NOMO-1 treated with dmso at 0.1 percent for 144 hours (cell line): ENCODE results near the gene MED26.
"Not testable (repeated sequence)": the region's sequence is repeated elsewhere in the genome, so short reads cannot be mapped to it uniquely, and the experiment has no call there.

Source experiments
- DNase-seq: peaks from one replicate; lab custom pipeline; 2025; ENCODE audit not compliant: unreplicated experiment; lab: John Stamatoyannopoulos, UW

MED26 gene

GRCh38 chr19:16628183-16628983 lies at the start of gene MED26:
Gene MED26, minus strand, starts transcription at chr19:16628204. Its CDS starts 261 bp downstream, at chr19:16627943.
- peak; percentile 89 for DNase-seq

- no peak for DNase-seq
These were observed 49.1 kb upstream of the MED26 start for GRCh38 chr19:16677055-16677454.

- DNase-seq, result no peak
These were observed 48.2 kb upstream of the MED26 start for GRCh38 chr19:16676101-16676798.

GRCh38 chr19:16673839-16674238 lies 45.8 kb upstream of the MED26 start:
- not testable (repeated sequence) for DNase-seq

- no peak for DNase-seq
These were observed 45.2 kb upstream of the MED26 start for GRCh38 chr19:16673231-16673630.

GRCh38 chr19:16671652-16672274 lies 43.8 kb upstream of the MED26 start:
- DNase-seq, result no peak

DNA sequence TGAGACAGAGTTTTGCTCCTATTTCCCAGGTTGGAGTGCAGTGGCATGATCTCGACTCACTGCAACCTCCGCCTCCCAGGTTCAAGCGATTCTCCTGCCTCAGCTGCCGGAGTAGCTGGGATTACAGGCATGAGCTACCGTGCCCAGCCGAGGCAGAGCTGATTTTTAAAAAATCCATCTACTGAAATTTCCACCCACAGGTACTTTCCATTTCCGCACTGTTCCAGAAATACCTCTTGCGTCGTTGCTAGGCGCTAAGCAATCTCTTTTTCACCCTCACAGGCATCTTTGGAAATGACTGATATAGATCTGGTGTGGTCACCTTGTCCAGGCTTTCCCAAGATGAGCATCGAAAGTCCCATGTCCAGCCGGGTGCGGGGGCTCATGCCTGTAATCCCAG lies 42.3 kb upstream of the MED26 start:
- no peak for DNase-seq

DNA sequence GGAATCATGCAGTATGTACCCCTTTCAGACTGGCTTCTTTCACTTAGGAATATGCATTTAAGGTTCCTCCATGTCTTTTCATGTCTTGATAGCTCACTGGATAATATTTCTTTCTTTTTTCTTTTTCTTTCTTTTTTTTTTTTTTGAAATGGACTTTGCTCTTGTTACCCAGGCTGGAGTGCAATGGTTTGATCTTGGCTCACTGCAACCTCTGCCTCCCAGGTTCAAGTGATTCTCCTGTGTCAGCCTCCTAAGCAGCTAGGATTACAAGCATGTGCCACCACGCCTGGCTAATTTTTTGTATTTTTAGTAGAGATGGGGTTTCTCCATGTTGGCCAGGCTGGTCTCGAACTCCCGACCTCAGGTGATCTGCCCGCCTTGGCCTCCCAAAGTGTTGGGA lies 40.7 kb upstream of the MED26 start:
- DNase-seq, result not testable (repeated sequence)

GRCh38 chr19:16668176-16668575 lies 40.2 kb upstream of the MED26 start:
- no peak for DNase-seq

DNA sequence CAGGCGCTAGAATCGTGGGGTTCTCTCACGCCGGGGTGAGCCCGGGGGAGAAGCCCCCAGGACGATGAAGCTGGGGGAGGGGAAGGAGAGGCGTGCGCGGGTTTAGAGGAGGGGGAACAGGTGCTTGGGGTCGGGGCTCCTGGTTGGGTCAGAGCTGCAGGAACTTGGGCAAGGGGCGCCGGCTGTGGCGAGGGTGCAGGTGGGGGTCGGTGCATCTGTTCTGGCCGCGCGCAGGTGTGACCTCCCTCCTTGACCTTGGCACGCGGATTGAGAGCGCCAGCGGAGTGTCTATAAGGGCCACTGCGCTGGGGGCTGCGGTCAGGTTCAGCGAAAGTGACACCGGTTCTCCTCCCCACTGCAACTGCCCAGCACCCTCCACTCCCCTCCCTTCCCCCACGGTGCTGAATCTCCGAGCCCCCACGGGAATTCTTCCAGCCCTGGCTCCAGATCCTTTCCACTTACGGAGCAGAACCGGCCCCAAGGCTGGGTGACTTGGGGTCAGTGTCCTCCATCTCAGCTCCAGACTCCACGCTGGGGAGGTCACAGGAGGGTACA lies 33.6 kb upstream of the MED26 start:
- DNase-seq, result no peak

DNA sequence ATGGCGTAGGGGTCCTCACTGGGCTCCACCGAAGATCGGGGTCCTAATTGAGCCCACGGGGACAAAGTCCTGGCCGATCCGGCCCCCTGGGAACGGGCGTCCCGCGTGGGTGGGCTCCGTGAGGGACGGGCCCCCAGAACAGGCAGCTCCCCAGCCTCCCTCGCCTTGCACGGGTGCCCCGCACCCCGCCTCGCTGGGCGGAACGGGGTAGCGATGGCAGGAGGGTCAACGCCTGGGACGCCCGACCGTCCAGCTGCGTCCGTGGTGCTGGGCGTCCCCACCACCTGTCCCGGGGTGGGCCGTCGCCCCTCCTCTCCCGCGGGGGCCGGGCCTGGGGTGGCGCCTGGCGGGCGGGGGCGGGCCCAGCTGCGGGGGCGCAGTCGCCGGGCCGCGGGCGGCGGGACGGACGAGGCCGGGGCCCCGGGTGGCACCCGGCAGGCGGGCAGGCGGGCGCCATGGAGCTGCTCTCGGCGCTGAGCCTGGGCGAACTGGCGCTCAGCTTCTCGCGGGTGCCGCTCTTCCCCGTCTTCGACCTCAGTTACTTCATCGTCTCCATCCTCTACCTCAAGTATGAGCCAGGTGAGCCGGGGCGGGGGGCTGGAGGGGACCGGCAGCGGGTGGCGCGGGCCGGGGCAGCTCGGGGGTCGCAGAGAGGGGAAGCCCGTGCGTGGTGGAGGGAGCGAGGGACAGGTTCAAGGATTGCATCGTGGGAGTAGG lies 32.9 kb upstream of the MED26 start, which contains the start of gene TMEM38A:
Gene TMEM38A (plus strand): TSS at position 377 of the 717 bp plus-strand sequence. CDS start 79 bp downstream, at position 456.
- no peak for DNase-seq

GRCh38 chr19:16659832-16660708 lies 32.1 kb upstream of the MED26 start, which contains the start of gene SMIM7:
Gene SMIM7, minus strand, starts transcription at chr19:16660144. Its CDS starts 34 bp downstream, at chr19:16660110.
- DNase-seq, result peak; percentile 97

- no peak for DNase-seq
These were observed 31.4 kb upstream of the MED26 start for GRCh38 chr19:16659464-16659831.

DNA sequence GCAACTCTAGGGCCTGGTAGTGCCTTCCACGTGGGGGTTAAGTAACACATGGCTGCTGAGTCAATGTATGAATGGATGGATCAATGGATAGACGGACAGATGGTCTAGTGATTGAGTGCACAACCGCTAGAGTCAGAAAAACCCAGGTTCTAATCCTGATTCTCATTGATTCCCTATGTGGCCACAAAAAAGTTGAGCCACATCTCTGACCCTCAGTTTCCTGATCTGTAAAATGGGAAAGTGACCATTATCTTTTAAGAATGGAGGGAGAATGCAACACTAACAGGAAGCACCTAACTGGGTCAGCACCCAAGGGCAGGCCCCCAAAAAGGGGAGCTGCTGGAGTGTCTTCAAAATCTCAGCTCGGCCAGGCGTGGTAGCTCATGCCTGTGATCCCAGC lies 29.4 kb upstream of the MED26 start:
- DNase-seq, result no peak

DNA sequence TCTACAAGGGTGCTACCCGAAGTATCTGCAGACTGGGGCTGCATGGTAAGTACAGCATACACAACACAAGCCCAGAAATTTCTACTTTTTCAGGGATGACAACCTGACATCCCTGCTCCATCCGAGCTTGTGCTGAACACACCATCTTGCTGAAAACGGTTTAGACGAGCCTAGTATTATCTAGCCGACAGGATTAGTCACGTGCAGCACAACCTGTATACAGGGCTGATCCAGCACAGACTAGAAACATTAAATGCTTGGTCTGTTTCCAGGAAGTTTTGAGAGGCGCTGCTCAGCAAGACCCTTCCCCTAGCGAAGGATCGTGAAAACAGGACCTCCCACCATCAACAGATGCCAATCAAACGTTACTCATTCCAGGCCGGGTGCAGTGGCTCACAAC lies 27.7 kb upstream of the MED26 start:
- no peak for DNase-seq

- no peak for DNase-seq
These were observed 26.6 kb upstream of the MED26 start for GRCh38 chr19:16654627-16655026.

DNA sequence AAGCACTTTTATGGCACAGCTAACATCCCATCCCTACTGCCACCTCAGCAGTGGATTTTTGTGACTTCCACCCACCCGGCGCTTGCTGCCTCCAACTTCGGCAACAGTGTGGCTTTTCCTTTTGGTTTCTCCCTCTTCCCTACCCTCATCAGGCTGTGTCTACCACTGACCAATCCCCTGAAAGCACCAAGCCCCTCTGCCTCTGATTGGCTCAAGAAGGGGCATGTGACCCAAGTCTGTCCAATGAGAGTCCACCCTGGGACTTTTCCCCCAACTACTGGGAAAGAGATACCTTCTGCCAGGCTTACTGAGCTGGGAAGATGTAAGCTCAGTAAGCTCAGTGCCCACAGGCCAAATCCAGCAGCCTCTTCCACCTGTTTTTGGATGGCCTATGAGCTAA lies 26.1 kb upstream of the MED26 start:
- no peak for DNase-seq

DNA sequence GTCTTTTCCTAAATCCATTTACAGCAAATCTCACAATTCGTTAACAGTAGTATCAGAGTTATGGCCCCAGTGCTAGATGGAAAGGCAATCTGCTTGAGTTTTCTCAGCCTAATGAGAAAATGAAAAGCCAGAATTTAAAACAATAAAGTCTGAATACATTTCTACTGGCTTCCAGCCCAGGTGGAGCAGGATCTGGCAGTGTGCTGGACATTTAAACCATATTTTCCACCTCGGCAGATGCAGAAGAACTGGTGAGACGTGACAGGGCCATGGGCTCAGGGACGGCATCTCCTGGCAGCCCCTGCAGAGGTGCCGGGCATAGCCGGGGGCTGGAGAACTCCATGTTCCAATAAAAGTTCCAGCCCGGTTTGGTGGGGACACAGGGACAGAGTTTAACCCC lies 24.9 kb upstream of the MED26 start:
- no peak for DNase-seq

DNA sequence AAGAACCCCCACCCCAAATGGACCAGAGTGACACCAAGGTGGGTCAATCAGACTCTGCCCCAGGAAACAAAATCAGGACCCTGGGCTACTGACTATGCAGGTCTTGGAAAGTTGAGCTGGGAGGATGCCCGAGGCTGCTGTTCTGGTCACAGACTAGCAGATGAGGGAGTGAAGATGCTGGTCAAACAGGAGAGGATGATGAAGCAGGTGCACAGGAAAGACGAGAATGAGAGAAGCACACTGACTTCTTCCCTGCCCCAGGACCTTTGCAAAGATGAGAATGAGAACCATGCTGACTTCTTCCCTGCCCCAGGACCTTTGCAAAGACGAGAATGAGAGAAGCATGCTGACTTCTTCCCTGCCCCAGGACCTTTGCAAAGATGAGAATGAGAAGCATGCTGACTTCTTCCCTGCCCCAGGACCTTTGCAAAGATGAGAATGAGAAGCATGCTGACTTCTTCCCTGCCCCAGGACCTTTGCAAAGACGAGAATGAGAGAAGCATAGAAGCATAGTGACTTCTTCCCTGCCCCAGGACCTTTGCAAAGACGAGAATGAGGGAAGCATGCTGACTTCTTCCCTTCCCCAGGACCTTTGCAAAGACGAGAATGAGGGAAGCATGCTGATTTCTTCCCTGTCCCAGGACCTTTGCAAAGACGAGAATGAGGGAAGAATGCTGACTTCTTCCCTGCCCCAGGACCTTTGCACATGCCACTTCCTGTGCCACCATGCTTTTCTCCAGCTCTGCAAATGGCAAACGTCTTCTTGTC lies 23.6 kb upstream of the MED26 start:
- DNase-seq, result not testable (repeated sequence)
